Neuronal stem cell (in vitro differentiated cells): Measurements from ENCODE around the gene LRMDA.

Experiments used
- DNase-seq: peaks from one replicate; pipeline ENCODE4 v3.0.0-alpha.2; 2013; ENCODE audit warnings: low spot score
- H2AFZ ChIP-seq: one replicate; pipeline ENCODE4 v1.6.1; 2013; ENCODE audit warnings: mild to moderate bottlenecking, low read length, inconsistent platforms
- H2AK5ac ChIP-seq: 2 replicates; pipeline ENCODE4 v1.6.1; 2013; ENCODE audit warnings: low read depth, mild to moderate bottlenecking, inconsistent platforms, low read length, moderate library complexity, mixed read lengths
- H2BK120ac ChIP-seq: 2 replicates; pipeline ENCODE4 v1.6.1; 2013; ENCODE audit warnings: low read depth, mild to moderate bottlenecking, inconsistent platforms, low read length, moderate library complexity, mixed read lengths
- H2BK12ac ChIP-seq: one replicate; pipeline ENCODE4 v1.6.1; 2013; ENCODE audit warnings: low read length, inconsistent platforms
- H2BK15ac ChIP-seq: 2 replicates; pipeline ENCODE4 v1.6.1; 2013; ENCODE audit warnings: mild to moderate bottlenecking, low read length, inconsistent platforms, mixed read lengths
- H2BK5ac ChIP-seq: one replicate; pipeline ENCODE4 v1.6.1; 2013; ENCODE audit warnings: inconsistent platforms, mild to moderate bottlenecking, low read length, moderate library complexity
- H3K14ac ChIP-seq: one replicate; pipeline ENCODE4 v1.6.1; 2013; ENCODE audit warnings: low read length, inconsistent platforms
- H3K18ac ChIP-seq: 2 replicates; pipeline ENCODE4 v1.6.1; 2013; ENCODE audit warnings: low read length, inconsistent platforms
- H3K23ac ChIP-seq: 2 replicates; pipeline ENCODE4 v1.6.1; 2013; ENCODE audit warnings: low read depth, mild to moderate bottlenecking, mixed read lengths, low read length, inconsistent platforms; ENCODE audit not compliant: poor library complexity
- H3K27ac ChIP-seq: replicated peaks from 3 replicates; pipeline ENCODE4 v1.5.1; 2013; ENCODE audit warnings: low read length, inconsistent platforms
- H3K27me3 ChIP-seq, 3 experiments: 2 replicates each; pipeline ENCODE4 v1.6.1; 2013; ENCODE audit warnings: low read length in 3 of 3, mild to moderate bottlenecking in 2 of 3, inconsistent platforms in 1 of 3, low read depth in 1 of 3, mixed read lengths in 1 of 3, moderate library complexity in 1 of 3; ENCODE audit not compliant: control insufficient read depth in 3 of 3, insufficient read depth in 3 of 3
- H3K36me3 ChIP-seq, 2 donors: replicated peaks in 1 of 2; 2 replicates each; pipeline ENCODE4 v1.6.1; 2013; ENCODE audit warnings: low read length in 2 of 2; ENCODE audit not compliant: control insufficient read depth in 2 of 2, insufficient read depth in 2 of 2
- H3K4ac ChIP-seq: 2 replicates; pipeline ENCODE4 v1.6.1; 2013; ENCODE audit warnings: inconsistent platforms, mild to moderate bottlenecking, low read length, moderate library complexity
- H3K4me1 ChIP-seq, 2 donors: 1 replicate in 1 of 2; 2 replicates in 1 of 2; pipeline ENCODE4 v1.6.1; 2013; ENCODE audit warnings: low read length in 2 of 2, low read depth in 1 of 2; ENCODE audit not compliant: control insufficient read depth in 2 of 2, insufficient read depth in 1 of 2
- H3K4me2 ChIP-seq: one replicate; pipeline ENCODE4 v1.6.1; 2013; ENCODE audit warnings: mild to moderate bottlenecking, low read length, inconsistent platforms; ENCODE audit not compliant: insufficient read depth, poor library complexity, severe bottlenecking
- H3K4me3 ChIP-seq, 2 donors: 2 replicates each; pipeline ENCODE4 v1.5.1; 2013; ENCODE audit warnings: low read length in 2 of 2, mild to moderate bottlenecking in 2 of 2, inconsistent platforms in 1 of 2, moderate library complexity in 1 of 2
- H3K79me1 ChIP-seq: one replicate; pipeline ENCODE4 v1.6.1; 2013; ENCODE audit warnings: low read depth, mild to moderate bottlenecking, inconsistent platforms, low read length, moderate library complexity
- H3K9ac ChIP-seq: one replicate; pipeline ENCODE4 v1.6.1; 2013; ENCODE audit warnings: mild to moderate bottlenecking, low read depth, low read length, inconsistent platforms; ENCODE audit not compliant: poor library complexity
- H3K9me3 ChIP-seq, 2 donors: replicated peaks in 1 of 2; 2 replicates each; pipeline versions ENCODE3 to v1.6.1; 2013; ENCODE audit warnings: low read length in 2 of 2, mild to moderate bottlenecking in 2 of 2, inconsistent platforms in 1 of 2, low read depth in 1 of 2, mixed read lengths in 1 of 2, moderate library complexity in 1 of 2; ENCODE audit not compliant: control insufficient read depth in 2 of 2, insufficient read depth in 1 of 2
- H4K8ac ChIP-seq: one replicate; pipeline ENCODE4 v1.6.1; 2013; ENCODE audit warnings: low read depth, mild to moderate bottlenecking, inconsistent platforms, low read length, moderate library complexity
- H4K91ac ChIP-seq: one replicate; pipeline ENCODE4 v1.6.1; 2013; ENCODE audit warnings: low read length, low read depth, mild to moderate bottlenecking, inconsistent platforms; ENCODE audit not compliant: poor library complexity
- WGBS, 2 donors: extraction: QIAGEN DNeasy Blood & Tissue Kit; methylation state at CpG; one replicate each; pipeline ENCODE4 v1.1.7; 2013; ENCODE audit warnings: missing lambda C conversion rate in 2 of 2, mixed read lengths in 1 of 2; ENCODE audit not compliant: insufficient read length in 2 of 2, insufficient replicate concordance in 1 of 2; ENCODE audit errors: extremely low coverage in 2 of 2; 5-methylcytosine and 5-hydroxymethylcytosine counted together

Gene LRMDA

DNA sequence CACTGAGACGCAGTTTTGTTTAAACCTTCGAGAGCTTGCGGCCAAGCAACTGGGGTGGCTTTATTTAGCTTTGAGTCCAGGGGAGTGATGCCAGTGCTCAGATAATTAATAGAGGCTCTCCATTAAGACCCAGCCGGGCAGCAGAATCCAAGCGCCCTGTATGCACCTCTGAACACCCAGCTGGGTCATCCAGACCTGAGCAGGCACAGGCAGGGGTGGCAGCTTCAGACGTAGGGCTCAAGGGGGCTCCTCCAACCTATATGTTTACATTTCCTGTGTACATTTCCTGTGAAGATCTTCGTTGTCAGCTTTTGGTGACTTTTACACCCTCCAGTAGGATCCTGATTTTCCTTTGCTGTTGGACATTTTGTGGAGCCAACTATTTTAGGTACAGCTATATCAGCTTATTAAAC is 719.5 kb downstream of the LRMDA start:
- peak; percentile 8 for DNase-seq
- no peak overlapping the region for H4K8ac ChIP-seq
- no peak overlapping the region for H3K4ac ChIP-seq
- no peak overlapping the region for H2BK5ac ChIP-seq
- no peak overlapping the region for H2AK5ac ChIP-seq
- H3K4me2 ChIP-seq, result peak overlapping the region; percentile 38
- WGBS, 2 donors, result no CpG with 5 or more reads among the region's 7 CpGs
- H3K4me1 ChIP-seq, result peaks cover 12 to 14% of the 10 kb centered on the region in 2 donors
- no peak overlapping the region for H4K91ac ChIP-seq
- H3K9me3 ChIP-seq, result peaks cover 5 to 23% of the 10 kb centered on the region in 2 donors
- peak overlapping the region; percentile 36 for H3K18ac ChIP-seq
- H2AFZ ChIP-seq, result peak overlapping the region; percentile 83
- H3K14ac ChIP-seq, result no peak overlapping the region
- H3K9ac ChIP-seq, result no peak overlapping the region
- H3K27me3 ChIP-seq, result no peaks in the 10 kb centered on the region
- no peak overlapping the region for H2BK12ac ChIP-seq
- H3K27ac ChIP-seq, result peak overlapping the region; percentile 95
- no peak overlapping the region for H3K23ac ChIP-seq
- H3K4me3 ChIP-seq, result no peak overlapping the region
- no peak overlapping the region for H2BK15ac ChIP-seq
- H2BK120ac ChIP-seq, result no peak overlapping the region
- no peaks in the 10 kb centered on the region for H3K36me3 ChIP-seq
- H3K79me1 ChIP-seq, result no peaks in the 10 kb centered on the region

DNA sequence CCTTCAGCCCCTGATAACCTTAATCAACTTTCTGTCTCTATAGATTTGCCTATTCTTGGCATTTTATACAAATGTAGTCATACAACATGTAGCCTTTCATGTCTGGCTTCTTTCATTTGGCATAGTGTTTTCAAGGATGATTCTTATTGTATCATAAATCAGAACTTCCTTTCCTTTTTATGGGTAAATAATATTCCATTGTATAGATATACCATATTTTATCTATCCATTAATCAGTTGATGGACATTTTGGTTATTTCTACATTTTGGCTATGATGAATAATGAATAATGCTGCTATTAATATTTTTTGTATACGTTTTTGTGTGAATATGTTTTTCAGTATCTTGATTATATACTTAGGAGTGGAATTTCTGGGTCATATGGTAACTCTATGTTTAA is 720.8 kb downstream of the LRMDA start:
- H3K18ac ChIP-seq, result no peak overlapping the region
- no peak for DNase-seq
- no peak overlapping the region for H4K91ac ChIP-seq
- H3K14ac ChIP-seq, result no peak overlapping the region
- 100% methylated on average over 1 of the region's 1 CpG; no CpG with 5 or more reads in 1 of the 2 donors for WGBS, 2 donors
- H2AFZ ChIP-seq, result no peak overlapping the region
- H3K36me3 ChIP-seq, result no peaks in the 10 kb centered on the region
- H4K8ac ChIP-seq, result no peak overlapping the region
- no peak overlapping the region for H2BK12ac ChIP-seq
- no peak overlapping the region for H3K4me3 ChIP-seq
- H3K4me2 ChIP-seq, result no peak overlapping the region
- H2BK120ac ChIP-seq, result no peak overlapping the region
- no peak overlapping the region for H3K23ac ChIP-seq
- H3K9ac ChIP-seq, result no peak overlapping the region
- H2BK15ac ChIP-seq, result no peak overlapping the region
- peaks cover 12 to 19% of the 10 kb centered on the region in 2 donors for H3K4me1 ChIP-seq
- no peak overlapping the region for H2BK5ac ChIP-seq
- H3K4ac ChIP-seq, result no peak overlapping the region
- peaks cover 5 to 23% of the 10 kb centered on the region in 2 donors for H3K9me3 ChIP-seq
- H3K27me3 ChIP-seq, result no peaks in the 10 kb centered on the region
- no peak overlapping the region for H3K27ac ChIP-seq
- no peak overlapping the region for H2AK5ac ChIP-seq
- no peaks in the 10 kb centered on the region for H3K79me1 ChIP-seq

DNA sequence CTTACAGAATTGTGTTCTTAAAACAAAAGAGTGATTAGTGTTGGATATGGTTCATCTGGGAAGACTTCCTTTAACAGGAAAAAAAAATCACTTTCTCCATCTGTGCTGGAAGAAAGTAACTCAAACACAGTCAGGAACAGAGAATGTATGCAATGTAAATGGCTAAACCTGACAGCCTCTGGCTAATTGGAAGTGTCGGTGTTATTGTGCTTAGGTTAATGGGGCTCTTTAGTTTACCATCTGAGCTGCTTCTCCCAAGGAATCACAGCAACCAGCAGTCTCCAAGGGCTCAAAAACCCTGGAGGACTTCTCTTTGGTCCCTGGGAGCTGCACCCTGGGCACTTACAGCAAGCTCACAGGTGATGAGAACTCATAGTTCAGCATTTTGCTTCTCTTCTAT is 724.5 kb downstream of the LRMDA start:
- Histone ChIP-seq H3K36me3 (no peaks in the 10 kb centered on the region), H3K23ac (no peak overlapping the region), H2BK15ac (no peak overlapping the region), H3K4ac (no peak overlapping the region), H2AK5ac (no peak overlapping the region), H2BK120ac (no peak overlapping the region), H2AFZ (no peak overlapping the region), H3K4me3 (no peak overlapping the region), H4K8ac (no peak overlapping the region), H3K4me2 (peak overlapping the region; percentile 21), H3K27me3 (no peaks in the 10 kb centered on the region), H2BK5ac (no peak overlapping the region), H3K4me1 (peaks cover 0 to 9% of the 10 kb centered on the region in 2 donors), H4K91ac (no peak overlapping the region), H3K14ac (no peak overlapping the region), H3K18ac (no peak overlapping the region), H3K27ac (no peak overlapping the region), H3K9me3 (peaks cover 2 to 15% of the 10 kb centered on the region in 2 donors), H2BK12ac (no peak overlapping the region), H3K79me1 (no peaks in the 10 kb centered on the region), H3K9ac (no peak overlapping the region)
- WGBS, 2 donors, result no CpG with 5 or more reads among the region's 1 CpG
- no peak for DNase-seq

DNA sequence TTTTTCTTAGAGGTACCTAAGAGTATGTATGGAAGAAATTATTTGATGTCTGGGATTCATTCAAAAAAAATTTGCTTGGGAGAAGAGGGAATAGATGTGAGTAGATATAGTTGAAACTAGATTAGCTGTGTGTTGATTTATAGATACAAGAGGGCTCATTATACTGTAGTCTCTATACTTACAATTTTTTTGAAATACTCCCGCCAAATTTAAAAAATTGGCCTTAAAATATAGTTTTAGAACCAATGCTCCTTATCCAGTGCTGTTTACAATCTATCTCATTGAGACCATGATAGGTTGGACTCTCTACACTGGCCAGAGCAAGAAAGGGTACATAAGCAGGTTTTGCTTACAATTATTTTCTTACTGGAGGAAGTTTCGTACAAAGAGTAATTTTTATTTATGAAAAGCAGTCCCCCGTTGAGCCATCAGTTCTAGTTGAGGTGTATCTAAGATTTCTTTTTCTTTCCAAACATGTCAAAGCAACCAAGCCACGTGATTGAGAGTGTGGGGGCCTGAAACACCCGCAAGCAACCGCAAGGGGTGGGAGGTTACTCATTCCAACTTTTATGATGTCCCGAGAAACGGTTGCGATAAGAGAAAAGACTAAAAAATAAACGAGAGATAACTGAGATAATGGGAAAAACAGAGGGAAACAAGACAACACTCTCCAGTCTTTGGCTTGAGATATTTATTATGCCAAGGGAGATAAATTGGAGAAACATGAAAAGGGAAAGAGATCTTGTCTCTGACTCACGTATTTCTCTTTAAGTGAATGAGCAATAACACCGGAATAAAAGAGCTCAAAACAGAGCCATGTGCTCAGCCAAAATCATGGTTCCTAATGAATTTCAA is 729.2 kb downstream of the LRMDA start:
- Histone ChIP-seq H3K27ac (no peak overlapping the region), H3K4ac (no peak overlapping the region), H4K91ac (no peak overlapping the region), H3K14ac (no peak overlapping the region), H2BK12ac (no peak overlapping the region), H3K36me3 (no peaks in the 10 kb centered on the region), H2BK15ac (no peak overlapping the region), H3K27me3 (no peaks in the 10 kb centered on the region), H2BK120ac (no peak overlapping the region), H3K9ac (no peak overlapping the region), H3K9me3 (no peaks in the 10 kb centered on the region), H3K23ac (no peak overlapping the region), H4K8ac (no peak overlapping the region), H3K18ac (no peak overlapping the region), H3K4me2 (no peak overlapping the region), H2BK5ac (no peak overlapping the region), H3K79me1 (no peaks in the 10 kb centered on the region), H2AK5ac (no peak overlapping the region), H3K4me1 (peaks cover 0 to 6% of the 10 kb centered on the region in 2 donors), H2AFZ (no peak overlapping the region), H3K4me3 (no peak overlapping the region)
- WGBS, 2 donors, result no CpG with 5 or more reads among the region's 12 CpGs
- DNase-seq, result no peak
